HEK293 (cell line): ENCODE measurements around the gene MTF2.

Experiments used
- CTCF ChIA-PET: fragments of 350-600 bp; formaldehyde crosslinking; extraction: SDS; loops from one replicate; lab custom pipeline; 2021; ENCODE audit warnings: antibody characterized with exemption; lab: Yijun Ruan, JAX
- POLR2A ChIA-PET: fragments of 300-600 bp; formaldehyde crosslinking; extraction: SDS; loops from one replicate; lab custom pipeline; 2020; ENCODE audit warnings: antibody characterized with exemption, inconsistent platforms; lab: Yijun Ruan, JAX
- H3K27ac ChIP-seq: fragments of 200-500 bp; sonication (Bioruptor generic); 2 replicates; pipeline ENCODE4 v1.5.1; 2014; ENCODE audit warnings: low read depth, low read length, control low read depth, inconsistent platforms; ENCODE audit errors: extremely low read depth
- H3K36me3 ChIP-seq, 2 experiments: fragments of 200-500 bp in 1 of 2; sonication (Bioruptor generic) in 1 of 2; 1 replicate in 1 of 2; 2 replicates in 1 of 2; pipeline ENCODE4 v1.5.1; 2014 to 2017; ENCODE audit warnings: inconsistent platforms in 2 of 2, low read length in 2 of 2; ENCODE audit not compliant: control insufficient read depth in 2 of 2, insufficient read depth in 1 of 2
- H3K4me1 ChIP-seq: fragments of 200-500 bp; sonication (Bioruptor generic); 2 replicates; pipeline ENCODE4 v1.5.1; 2014; ENCODE audit warnings: mild to moderate bottlenecking, low read length, inconsistent platforms; ENCODE audit not compliant: control insufficient read depth, insufficient read depth
- H3K4me3 ChIP-seq: 2 replicates; pipeline ENCODE4 v1.5.1; 2011; ENCODE audit warnings: low read depth, mild to moderate bottlenecking, control low read depth, low read length, moderate library complexity
- H3K9me3 ChIP-seq: fragments of 200-500 bp; sonication (Bioruptor generic); 2 replicates; pipeline ENCODE4 v1.5.1; 2014; ENCODE audit warnings: low read depth, low read length, inconsistent platforms; ENCODE audit not compliant: control insufficient read depth, insufficient read depth
- GLIS2 ChIP-seq: fragments of 450-650 bp; formaldehyde crosslinking; IDR thresholded peaks from 2 replicates; pipeline ENCODE4 v1.5.1; 2016; ENCODE audit warnings: missing biosample characterization, missing genetic modification characterization
- KLF16 ChIP-seq: fragments of 450-650 bp; formaldehyde crosslinking; IDR thresholded peaks from 2 replicates; pipeline ENCODE4 v1.5.1; 2017; ENCODE audit warnings: missing biosample characterization, missing genetic modification characterization
- SP2 ChIP-seq: fragments of 450-650 bp; formaldehyde crosslinking; IDR thresholded peaks from 2 replicates; pipeline ENCODE4 v1.5.1; 2016; ENCODE audit warnings: missing biosample characterization, missing genetic modification characterization
- TCF7L2 ChIP-seq: IDR thresholded peaks from 2 replicates; pipeline ENCODE4 v1.6.1; 2011; ENCODE audit warnings: low read depth, mild to moderate bottlenecking, inconsistent platforms, low read length, moderate library complexity, borderline replicate concordance
- ZBTB21 ChIP-seq: fragments of 450-650 bp; formaldehyde crosslinking; IDR thresholded peaks from 2 replicates; pipeline ENCODE4 v1.5.1; 2017; ENCODE audit warnings: missing biosample characterization, missing genetic modification characterization
- ZFP3 ChIP-seq: fragments of 450-650 bp; formaldehyde crosslinking; IDR thresholded peaks from 2 replicates; pipeline ENCODE4 v1.5.1; 2016; ENCODE audit warnings: low read depth, missing biosample characterization, missing genetic modification characterization
- ZFP69B ChIP-seq: fragments of 450-650 bp; formaldehyde crosslinking; IDR thresholded peaks from 2 replicates; pipeline ENCODE4 v1.5.1; 2016; ENCODE audit warnings: missing biosample characterization, missing genetic modification characterization
- ZIC2 ChIP-seq: fragments of 450-650 bp; formaldehyde crosslinking; IDR thresholded peaks from 2 replicates; pipeline ENCODE4 v1.5.1; 2016; ENCODE audit warnings: missing biosample characterization, missing genetic modification characterization
- ZNF175 ChIP-seq: fragments of 450-650 bp; formaldehyde crosslinking; IDR thresholded peaks from 2 replicates; pipeline ENCODE4 v1.5.1; 2016; ENCODE audit warnings: missing biosample characterization, missing genetic modification characterization
- ZNF221 ChIP-seq: fragments of 450-650 bp; formaldehyde crosslinking; IDR thresholded peaks from 2 replicates; pipeline ENCODE4 v1.5.1; 2017; ENCODE audit warnings: missing biosample characterization, missing genetic modification characterization, borderline replicate concordance
- ZNF473 ChIP-seq: fragments of 450-650 bp; formaldehyde crosslinking; IDR thresholded peaks from 2 replicates; pipeline ENCODE4 v1.5.1; 2017; ENCODE audit warnings: missing biosample characterization, missing genetic modification characterization
- ZNF549 ChIP-seq: fragments of 450-650 bp; IDR thresholded peaks from 2 replicates; pipeline ENCODE4 v1.5.1; 2018; ENCODE audit warnings: missing biosample characterization, missing genetic modification characterization, mild to moderate bottlenecking, inconsistent platforms, moderate library complexity
- ZNF555 ChIP-seq: fragments of 450-650 bp; formaldehyde crosslinking; conservative IDR thresholded peaks from 2 replicates; pipeline ENCODE4 v1.5.1; 2017; ENCODE audit warnings: missing biosample characterization, mild to moderate bottlenecking, missing genetic modification characterization, inconsistent platforms
- ZNF624 ChIP-seq: fragments of 450-650 bp; formaldehyde crosslinking; IDR thresholded peaks from 2 replicates; pipeline ENCODE4 v1.5.1; 2017; ENCODE audit warnings: missing biosample characterization, missing genetic modification characterization
- ZNF76 ChIP-seq: fragments of 450-650 bp; formaldehyde crosslinking; IDR thresholded peaks from 2 replicates; pipeline ENCODE4; 2016; ENCODE audit warnings: low read depth, missing biosample characterization, missing genetic modification characterization, borderline replicate concordance
- ZSCAN23 ChIP-seq: fragments of 450-650 bp; formaldehyde crosslinking; IDR thresholded peaks from 2 replicates; pipeline ENCODE4 v1.5.1; 2016; ENCODE audit warnings: missing biosample characterization, missing genetic modification characterization
- TF ChIP-seq, protein P1 (sequence below): fragments of 450-650 bp; formaldehyde crosslinking; IDR thresholded peaks from 2 replicates; pipeline ENCODE4 v1.5.1; 2016; ENCODE audit warnings: missing biosample characterization, missing genetic modification characterization
- TF ChIP-seq, protein P2 (sequence below): fragments of 450-650 bp; formaldehyde crosslinking; IDR thresholded peaks from 2 replicates; pipeline ENCODE4 v1.5.1; 2017; ENCODE audit warnings: missing biosample characterization, missing genetic modification characterization

The MTF2 gene

DNA sequence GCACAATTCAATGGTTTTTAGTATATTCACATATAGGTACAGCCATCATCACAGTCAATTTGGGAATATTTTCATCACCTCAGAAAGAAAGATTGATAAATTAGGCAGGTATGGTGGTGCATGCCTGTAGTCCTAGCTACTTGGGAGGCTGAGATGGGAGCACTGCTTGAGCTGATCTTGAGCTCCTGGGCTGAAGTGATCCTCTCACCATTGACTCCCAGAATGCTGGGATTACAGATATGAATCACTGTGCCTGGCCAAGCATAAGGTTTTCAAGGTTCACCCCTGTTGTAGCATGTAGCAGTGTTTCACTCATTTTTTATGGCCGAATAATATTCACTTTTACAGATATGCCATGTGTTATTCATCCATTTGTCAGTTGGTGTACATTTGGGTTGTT is 44.7 kb upstream of the MTF2 start (continued):
- no peak for TF ChIP-seq ZFP69B (tag by site-specific recombination)

DNA sequence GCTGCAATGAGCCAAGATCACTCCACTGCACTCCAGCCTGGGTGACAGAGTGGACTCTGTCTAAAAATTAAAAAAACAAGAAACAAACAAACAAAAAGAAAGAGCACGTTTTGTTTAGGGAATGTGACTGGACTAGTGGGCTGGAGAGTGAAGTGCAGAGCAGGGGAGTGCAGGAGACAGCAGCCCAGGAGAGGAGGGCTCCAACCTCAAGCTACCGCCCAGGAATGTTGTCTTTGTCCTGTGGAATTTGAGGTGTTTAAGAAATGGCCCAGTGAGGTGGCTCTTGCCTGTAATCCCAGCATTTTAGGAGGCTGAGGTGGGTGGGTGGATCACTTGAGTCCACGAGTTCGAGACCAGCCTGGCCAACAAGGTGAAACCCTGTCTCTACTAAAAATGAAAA is 42.4 kb upstream of the MTF2 start:
- Histone ChIP-seq H3K4me3 (no peak overlapping the region), H3K4me1 (no peaks in the 10 kb centered on the region), H3K27ac (no peak overlapping the region), H3K36me3 (no peaks in the 10 kb centered on the region), H3K9me3 (no peaks in the 10 kb centered on the region)
- ChIA-PET POLR2A (no interaction called here), CTCF (interaction anchor here (0.7 to 3.0 kb wide), 2 partner anchors 25 to 415 kb away, joined by 6 to 10 read pairs; no protein-coding TSS in a partner anchor)
- no peak for TF ChIP-seq ZNF473 (tag by site-specific recombination)
- TF ChIP-seq ZIC2: no peak
- no peak for TF ChIP-seq GLIS2 (tag by site-specific recombination)
- TF ChIP-seq ZNF221 (tag by site-specific recombination): no peak
- TF ChIP-seq, protein P1, sequence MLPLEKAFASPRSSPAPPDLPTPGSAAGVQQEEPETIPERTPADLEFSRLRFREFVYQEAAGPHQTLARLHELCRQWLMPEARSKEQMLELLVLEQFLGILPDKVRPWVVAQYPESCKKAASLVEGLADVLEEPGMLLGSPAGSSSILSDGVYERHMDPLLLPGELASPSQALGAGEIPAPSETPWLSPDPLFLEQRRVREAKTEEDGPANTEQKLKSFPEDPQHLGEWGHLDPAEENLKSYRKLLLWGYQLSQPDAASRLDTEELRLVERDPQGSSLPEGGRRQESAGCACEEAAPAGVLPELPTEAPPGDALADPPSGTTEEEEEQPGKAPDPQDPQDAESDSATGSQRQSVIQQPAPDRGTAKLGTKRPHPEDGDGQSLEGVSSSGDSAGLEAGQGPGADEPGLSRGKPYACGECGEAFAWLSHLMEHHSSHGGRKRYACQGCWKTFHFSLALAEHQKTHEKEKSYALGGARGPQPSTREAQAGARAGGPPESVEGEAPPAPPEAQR (tag by site-specific recombination): no peak
- no peak for TF ChIP-seq ZNF549 (tag by site-specific recombination)
- TF ChIP-seq ZNF175 (tag by site-specific recombination): no peak
- TF ChIP-seq, protein P2, sequence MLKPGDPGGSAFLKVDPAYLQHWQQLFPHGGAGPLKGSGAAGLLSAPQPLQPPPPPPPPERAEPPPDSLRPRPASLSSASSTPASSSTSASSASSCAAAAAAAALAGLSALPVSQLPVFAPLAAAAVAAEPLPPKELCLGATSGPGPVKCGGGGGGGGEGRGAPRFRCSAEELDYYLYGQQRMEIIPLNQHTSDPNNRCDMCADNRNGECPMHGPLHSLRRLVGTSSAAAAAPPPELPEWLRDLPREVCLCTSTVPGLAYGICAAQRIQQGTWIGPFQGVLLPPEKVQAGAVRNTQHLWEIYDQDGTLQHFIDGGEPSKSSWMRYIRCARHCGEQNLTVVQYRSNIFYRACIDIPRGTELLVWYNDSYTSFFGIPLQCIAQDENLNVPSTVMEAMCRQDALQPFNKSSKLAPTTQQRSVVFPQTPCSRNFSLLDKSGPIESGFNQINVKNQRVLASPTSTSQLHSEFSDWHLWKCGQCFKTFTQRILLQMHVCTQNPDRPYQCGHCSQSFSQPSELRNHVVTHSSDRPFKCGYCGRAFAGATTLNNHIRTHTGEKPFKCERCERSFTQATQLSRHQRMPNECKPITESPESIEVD (tag by site-specific recombination): no peak
- no peak for TF ChIP-seq KLF16 (tag by site-specific recombination)
- TF ChIP-seq ZNF555 (tag by site-specific recombination): no peak
- TF ChIP-seq ZNF624 (tag by site-specific recombination): no peak
- no peak for TF ChIP-seq ZSCAN23 (tag by site-specific recombination)
- TF ChIP-seq SP2: no peak
- no peak for TF ChIP-seq ZFP3

- Histone ChIP-seq H3K4me1 (no peaks in the 10 kb centered on the region), H3K27ac (no peak overlapping the region), H3K9me3 (no peaks in the 10 kb centered on the region), H3K4me3 (no peak overlapping the region), H3K36me3 (no peaks in the 10 kb centered on the region)
- TF ChIP-seq TCF7L2 (no peak), ZNF76 (tag by site-specific recombination) (no peak), ZBTB21 (tag by site-specific recombination) (no peak)
- ChIA-PET CTCF (interaction anchor here (0.6 kb wide), 1 partner anchor 9 kb away, joined by 3 read pairs; no protein-coding TSS in a partner anchor), POLR2A (no interaction called here)
Observed at GRCh38 chr1:93042187-93043056, 36.7 kb upstream of the MTF2 start.
